ENCODE results near the gene AAK1.
"Not testable (repeated sequence)": the region's sequence is repeated elsewhere in the genome, so short reads cannot be mapped to it uniquely, and the experiment has no call there.

AAK1 gene

DNA sequence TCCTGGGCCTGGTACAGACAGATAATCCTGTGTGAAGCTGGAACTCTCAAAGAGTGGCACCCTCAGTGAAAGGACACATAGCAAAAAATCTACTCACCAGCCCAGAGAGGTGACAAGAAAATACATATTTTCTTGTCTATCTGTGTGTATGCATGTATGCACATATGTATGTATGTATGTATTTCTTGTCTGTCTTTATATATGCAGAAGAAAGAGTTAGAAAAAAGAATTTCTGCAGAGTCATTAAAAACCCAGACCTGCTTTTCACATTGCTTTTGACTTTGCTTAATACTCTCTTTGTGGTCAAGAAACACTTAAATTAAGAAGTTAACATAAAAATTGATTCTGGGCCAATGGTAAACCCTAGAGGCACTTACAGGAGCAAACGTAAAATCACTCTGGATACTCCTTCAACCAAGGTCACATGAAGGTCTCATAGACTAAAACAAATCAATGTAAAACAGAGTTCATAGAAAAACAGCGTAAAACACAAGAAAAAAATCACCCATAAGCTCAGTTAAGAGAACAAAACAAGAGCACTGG is 16.5 kb upstream of the AAK1 start:
- no peak for DNase-seq (ENCODE audit: low read depth, low spot score)

DNA sequence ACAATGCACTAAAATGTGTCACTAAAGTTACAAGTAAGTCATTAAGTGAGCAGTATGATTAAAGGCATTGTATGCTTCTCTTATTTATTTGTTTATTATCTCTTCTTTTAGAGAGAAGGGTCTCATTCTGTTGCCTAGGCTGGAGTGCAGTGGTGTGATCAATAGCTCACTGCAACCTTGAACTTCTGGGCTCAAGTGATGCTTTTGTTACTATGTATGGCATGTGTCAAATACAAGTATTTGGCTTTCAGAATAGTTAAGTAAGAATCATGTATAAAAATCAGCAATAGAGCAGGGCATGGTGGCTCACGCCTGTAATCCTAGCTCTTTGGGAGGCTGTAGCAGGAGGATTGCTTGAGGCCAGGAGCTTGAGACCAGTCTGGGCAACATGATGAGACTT is 15.8 kb upstream of the AAK1 start:
- no peak for DNase-seq (ENCODE audit: low read depth, low spot score)

DNA sequence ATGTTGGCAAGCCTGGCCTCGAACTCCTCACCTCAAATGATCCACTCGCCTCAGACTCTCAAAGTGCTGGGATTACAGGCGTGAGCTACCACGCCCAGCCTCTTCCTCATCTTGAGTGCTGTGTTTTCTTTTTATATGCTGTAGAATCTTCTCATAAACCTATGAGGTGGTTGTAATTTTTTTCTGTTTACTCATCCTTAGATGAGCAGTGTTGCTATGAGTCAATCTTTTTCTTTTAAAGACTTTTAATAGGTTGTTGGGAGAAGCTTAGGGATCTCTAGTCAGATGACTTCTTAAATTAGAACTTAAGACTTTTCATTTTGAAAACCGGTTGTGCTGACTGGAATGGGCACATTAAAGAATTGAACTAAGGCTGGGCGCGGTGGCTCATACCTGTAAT is 8.7 kb upstream of the AAK1 start:
- peak; percentile 54 for DNase-seq (ENCODE audit: low read depth, low spot score)

DNA sequence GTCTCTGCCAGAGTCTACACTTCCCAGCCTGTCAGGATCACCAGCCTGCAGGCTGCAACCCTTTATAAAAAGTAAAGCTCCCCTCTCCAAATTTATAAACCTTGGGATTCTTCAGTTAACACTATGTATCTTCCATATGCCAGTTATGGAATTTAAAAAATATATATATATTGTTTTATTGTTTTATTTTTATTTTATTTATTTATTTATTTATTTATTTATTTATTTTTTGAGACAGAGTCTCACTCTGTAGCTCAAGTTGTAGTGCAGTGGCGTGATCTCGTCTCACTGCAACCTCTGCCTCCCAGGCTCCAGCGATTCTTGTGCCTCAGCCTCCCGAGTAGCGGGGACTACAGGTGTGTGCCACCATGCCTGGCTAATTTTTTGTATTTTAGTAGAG is 3.7 kb upstream of the AAK1 start:
- not testable (repeated sequence) for DNase-seq (ENCODE audit: low read depth, low spot score)

DNA sequence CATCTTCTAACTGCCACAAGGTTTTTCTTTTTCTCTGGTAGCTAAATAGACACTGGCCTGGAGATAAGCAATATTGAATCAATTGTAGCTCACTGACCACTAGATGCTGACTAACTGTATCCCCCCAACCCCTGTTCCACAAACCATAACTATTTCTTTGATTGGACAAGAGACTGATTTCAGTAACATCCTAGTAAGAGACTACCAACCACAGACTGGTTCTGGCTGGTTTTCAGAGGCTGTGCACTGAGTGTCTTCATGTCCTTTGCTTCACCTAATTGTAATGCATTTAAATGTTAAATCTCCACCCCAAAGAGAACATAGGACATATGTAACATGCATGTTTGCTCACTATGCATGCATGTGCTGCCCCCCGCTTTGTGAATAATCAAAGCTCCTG is 3.2 kb upstream of the AAK1 start:
- no peak for DNase-seq (ENCODE audit: low read depth, low spot score)

DNA sequence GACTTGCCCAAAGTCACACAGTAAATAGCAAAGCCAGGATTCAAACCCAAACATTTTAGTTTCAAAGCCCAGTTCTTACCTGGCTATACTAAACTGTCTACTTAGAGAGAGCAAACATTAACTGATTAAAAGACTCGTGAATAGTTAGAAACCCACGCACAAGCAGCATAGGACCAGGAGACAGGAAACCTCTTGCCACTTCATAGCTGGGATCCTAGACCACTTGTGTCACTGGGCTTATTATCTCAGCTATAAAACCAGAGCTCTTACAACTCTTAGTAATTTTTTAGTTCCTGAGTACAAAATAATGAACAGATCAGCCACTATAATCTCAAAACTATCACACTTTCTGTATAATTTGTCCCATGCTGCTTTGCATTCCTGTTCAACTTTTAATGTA is 2.4 kb upstream of the AAK1 start:
- DNase-seq (ENCODE audit: low read depth, low spot score), result no peak

DNA sequence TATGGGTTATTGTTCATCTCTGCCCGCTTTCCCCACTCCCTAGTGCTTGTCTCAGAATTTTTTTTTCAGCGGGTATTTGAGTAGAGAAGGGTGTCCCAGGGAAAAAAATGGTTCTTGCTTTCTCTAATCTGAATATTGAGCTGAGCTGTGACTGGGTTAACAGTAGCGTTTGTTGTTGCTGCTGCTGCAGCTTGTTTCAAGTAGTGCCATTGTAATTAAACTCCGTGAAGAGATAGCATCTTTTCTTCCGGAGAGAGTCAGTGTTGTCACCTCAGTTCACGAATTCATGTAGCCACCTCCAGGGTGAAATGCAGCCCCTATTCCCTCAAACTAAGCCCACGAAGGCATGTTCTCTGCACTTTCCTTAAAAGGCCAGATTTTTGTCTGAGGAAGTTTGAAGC is 1.5 kb upstream of the AAK1 start:
- no peak for DNase-seq (ENCODE audit: low read depth, low spot score)

DNA sequence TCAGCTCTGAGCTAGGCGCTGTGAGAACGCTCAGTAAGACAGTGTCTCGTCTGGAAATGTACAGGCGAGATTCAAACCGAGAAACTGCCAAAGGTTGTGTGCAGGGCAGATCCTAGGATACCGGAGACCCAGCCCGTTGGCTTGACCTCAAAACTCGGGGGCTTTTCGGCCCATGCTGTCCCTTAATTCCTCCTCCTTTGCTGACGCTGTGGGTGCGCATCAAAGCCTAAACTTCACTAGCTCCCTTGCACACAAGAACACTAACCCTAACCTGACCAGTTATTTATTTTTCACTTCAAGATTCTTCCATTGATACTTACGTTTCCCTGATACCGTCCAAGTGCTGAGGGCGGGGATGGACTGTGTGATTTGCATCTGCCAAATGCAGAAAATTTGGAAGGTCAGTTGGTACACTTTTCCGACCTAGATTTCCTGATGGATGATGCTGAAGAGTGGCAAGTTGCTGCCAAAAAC is 1.0 kb upstream of the AAK1 start:
- DNase-seq (ENCODE audit: low read depth, low spot score), result no peak

DNA sequence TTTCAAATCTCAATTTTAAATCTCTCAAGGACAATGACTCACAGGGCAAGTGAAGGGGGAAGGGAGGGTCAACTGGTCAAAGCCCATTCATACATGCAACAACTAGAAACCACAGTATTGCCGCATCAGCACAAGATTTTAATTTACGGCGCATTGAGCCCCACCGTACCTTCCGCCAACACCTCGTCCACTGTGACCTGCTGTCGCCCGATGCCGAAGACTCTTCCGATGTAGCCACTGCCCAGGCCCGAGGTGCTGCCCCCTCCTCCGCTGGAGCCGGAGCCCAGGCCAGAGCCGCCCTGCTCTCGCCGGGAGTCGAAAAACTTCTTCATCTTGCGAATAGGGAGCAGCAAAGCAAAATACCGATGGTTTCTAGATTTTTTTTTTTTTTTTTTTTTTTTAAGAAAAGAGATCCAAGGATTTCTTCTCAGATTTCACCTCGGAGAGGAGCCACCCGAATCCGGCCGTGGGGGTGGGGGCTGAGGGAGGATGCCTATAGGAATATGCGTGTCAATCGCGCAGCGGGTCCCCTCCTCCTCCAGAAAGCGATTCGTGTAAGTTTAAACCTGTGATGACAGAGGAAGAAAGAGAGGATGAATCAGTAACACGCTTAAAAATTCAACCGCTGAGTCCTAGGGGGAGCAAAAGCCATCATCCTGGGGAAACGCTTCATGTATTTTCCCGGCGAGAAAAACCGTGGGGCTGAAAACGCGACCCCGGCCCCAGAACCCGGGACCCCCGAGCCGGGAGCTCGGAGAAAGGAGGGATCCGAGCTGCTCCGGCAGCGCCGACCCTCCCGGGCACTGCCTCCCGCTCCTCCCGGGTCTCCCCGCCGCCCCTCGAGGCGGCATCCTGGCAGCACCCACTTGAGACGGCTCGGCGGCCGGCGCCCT is 584 bp downstream of the AAK1 start:
- DNase-seq (ENCODE audit: low read depth, low spot score), result peak; percentile 73

DNA sequence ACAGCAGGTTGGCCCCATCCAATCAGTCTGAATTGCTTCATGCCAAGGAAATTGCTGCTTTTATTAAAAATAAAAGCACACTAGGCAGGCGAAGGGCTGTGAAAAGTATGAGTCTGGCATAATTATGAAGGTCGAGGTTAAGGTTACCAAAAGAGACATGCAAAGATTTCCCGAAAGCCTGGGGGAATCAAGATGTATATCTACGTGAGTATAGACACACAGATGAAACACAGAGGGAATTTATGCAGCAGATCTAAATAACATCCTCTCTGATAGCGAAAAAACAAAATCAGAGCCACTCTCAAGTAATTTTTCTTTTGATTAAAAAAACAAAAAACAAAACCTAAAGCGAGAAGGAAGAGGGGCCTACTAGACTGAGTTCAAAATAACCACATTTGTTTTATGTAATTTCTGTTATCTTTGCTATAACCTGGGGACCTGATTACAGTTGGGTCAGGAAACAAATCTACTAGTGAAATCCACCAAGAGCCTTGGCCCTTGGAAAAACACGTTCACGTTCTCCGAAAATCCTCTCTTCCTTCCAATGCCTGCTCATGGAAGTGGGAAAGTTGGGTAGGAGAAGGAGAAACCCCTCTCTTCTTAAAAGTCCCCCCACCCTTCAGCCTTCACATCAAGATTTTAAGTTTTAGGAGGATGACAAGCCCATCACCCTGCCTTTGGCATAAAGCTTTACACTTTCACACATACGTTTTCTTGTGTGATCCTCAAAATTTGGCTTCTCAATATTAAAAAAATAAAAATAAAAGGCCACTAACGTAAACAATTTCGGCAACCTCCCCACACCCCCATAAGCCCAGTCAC is 1.4 kb downstream of the AAK1 start:
- DNase-seq (ENCODE audit: low read depth, low spot score), result no peak

DNA sequence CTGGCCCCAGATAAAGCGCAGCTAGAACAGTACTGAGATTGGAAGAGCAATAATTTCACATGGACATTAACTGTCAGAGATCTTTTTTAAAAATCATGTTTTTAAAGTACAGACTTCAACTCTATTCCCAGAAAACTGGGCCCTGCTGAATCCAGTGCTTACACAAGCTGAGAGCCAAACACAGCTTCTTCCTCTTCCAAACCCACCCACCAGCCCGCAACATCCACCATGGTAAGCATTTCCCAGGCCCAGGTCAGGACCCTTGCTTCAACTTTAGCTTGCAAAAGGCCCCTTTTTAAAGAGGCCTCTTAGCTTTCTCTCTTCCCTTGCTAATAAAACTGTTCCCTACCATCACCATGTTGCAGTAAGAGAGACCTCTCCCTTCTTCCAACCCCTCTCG is 2.1 kb downstream of the AAK1 start:
- DNase-seq (ENCODE audit: low read depth, low spot score), result no peak

DNA sequence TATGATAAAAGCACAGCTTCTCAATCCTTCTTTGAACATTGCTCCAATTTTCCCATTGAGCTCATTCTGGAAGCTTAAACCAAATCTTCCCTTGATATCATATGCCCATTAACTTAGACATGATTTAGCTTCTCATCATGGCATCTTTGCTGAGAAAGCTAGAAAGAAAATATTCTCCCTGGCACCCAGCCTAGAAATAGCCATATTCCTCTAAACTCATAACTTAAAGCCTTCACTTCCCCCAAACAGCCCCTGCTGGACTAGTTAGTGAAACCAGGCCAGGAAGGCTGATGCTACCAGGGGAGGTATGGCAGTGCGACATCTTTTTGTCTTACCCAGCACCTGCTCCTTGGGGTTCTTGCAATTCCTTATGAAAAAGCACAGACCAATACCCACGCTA is 4.3 kb downstream of the AAK1 start:
- no peak for DNase-seq (ENCODE audit: low read depth, low spot score)

DNA sequence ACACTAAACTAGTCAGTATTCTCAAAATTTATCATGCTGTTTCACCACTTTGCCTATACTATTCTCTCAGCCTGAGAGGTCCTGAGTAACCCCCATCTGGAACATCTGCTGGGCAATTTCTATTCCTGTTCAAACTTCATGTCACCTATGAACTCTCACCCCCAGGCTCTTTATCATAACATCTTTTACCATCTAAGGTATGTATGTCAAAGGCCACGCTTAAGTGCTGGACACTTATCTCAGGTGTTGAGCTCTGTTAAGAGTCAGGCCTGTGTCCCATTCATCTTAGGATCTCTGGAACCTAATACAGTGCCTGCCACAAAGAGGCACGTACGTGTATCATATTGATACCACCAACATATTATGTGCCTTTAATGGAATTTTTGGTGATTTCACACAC is 4.9 kb downstream of the AAK1 start:
- DNase-seq (ENCODE audit: low read depth, low spot score), result no peak

DNA sequence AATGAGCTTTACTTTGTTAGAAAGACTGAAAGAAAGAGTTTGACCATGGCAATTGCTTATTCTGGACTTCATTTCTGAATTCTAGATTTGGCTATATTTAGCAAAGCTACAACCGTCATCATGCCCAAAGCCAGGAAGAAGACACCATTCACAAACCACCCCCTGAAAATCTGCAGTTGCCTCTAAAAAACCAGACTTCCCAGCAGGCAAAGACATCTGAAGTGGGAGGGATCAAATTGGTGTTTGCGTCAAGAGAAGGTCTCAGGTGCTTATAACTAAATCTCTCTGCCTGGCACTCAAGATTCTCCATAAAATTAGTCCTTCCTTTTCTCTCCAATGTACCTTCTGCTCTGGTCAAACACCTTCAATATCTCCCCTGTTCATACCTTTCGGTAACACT is 5.6 kb downstream of the AAK1 start:
- no peak for DNase-seq (ENCODE audit: low read depth, low spot score)

DNA sequence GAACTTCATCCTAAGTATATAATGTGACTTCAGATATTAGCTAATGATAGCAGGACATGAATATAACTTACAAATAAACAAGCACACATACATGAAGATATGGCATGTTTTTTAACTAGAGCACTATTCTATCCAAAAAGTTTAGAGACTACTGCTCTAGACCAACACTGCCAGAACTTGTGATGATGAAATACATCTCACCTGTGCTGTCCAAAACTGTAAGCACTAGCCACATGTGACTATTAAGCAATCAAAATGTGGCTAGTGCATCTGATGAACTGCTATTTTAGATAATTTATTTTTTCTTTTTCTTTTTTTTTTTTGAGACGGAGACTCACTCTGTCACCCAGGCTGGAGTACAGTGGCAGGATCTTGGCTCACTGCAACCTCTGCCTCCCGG is 7.1 kb downstream of the AAK1 start:
- no peak for DNase-seq (ENCODE audit: low read depth, low spot score)

DNA sequence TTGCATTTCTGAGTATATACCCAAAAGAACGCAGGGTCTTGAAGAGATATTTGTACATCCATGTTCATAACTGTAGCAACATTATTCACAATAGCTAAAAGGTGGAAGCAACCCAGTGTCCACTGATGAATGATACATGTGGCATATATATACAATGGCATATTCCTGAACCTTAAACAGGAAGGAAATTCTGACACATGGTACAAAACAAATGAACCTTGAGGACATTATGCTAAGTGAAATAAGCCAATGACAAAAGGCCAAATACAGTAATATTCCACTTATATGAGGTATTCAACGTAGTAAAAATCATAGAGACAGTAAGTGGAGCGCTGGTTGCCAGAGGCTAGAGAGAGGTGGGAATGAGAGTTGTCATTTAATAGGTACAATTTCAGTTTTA is 8.1 kb downstream of the AAK1 start:
- DNase-seq (ENCODE audit: low read depth, low spot score), result no peak

DNA sequence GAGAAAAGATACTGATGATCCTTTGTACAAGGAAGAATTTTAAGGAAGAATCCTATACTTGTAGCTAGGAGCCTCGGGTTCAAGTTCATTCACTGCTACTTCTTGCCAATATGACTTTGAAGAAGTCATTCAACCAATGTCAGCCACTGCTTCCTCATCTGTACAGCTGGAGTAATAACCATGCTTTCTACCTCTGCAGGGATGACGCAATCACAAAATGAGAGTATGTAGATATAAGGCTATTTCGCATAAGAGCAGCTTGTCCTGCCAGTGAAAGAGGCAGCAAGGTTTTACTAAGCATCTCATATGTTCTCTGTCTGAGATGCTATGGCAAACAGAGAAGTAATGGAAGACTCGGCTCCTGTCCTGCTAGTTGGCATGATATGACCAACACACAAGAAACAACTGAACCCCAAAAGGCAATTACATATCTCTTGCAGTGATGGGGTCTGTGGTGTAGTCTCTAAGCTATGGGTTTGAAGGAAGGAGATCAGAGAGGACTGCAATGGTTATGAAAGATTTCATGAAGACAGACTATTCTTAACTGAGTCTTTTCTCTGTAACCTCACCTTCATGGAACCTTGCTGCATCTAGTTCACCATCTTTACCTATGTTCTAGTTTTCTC is 9.2 kb downstream of the AAK1 start:
- no peak for DNase-seq (ENCODE audit: low read depth, low spot score)

DNA sequence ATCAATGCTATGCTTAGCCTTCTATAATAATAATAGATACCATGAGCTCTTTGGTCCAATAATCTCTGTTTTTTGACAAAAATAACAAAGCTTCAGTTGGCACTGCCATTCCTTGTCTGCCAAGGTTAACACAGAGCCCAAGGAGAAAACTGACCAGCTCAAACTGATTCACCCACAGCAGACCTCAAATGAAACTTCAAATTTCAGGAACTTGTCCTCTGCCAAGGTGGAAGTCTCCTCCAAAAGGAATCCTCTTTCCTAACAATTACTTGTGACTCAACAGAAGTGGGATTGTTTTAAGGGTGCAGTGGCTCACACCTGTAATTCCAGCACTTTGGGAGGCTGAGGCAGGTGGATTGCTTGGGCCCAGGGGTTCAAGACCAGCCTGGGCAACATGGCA is 12.1 kb downstream of the AAK1 start:
- DNase-seq (ENCODE audit: low read depth, low spot score), result no peak

DNA sequence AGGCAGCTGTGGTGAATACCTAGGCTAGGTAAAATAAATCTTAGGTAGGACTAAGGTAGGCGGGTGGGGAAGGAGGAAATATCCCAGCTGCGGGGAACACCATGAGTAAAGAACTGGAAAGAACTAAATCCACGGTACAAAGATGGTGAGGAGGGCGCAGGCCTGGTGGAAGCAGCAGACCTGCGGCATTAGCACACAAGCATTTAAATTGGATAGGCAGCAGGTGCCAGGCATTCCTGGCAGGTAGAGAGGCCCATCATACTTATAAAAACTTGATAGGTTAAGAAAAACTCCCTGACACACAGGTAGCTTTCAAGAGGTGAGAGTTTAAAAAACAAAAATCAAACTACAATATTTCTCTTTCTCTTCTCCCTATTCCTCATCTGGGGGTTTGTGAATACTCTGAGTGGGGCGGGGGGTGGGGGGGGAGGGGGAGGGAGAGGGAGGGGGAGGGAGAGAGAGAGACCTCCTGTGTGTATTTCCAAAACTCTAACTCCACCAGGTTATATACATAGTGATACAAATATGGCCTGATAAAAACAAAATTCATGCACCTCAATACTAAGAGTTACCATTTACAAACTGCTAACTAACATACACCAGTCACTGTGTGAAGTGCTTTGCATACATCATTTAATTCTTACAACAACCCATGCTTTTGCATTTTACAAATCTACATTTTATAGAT is 13.5 kb downstream of the AAK1 start:
- DNase-seq (ENCODE audit: low read depth, low spot score), result no peak

DNA sequence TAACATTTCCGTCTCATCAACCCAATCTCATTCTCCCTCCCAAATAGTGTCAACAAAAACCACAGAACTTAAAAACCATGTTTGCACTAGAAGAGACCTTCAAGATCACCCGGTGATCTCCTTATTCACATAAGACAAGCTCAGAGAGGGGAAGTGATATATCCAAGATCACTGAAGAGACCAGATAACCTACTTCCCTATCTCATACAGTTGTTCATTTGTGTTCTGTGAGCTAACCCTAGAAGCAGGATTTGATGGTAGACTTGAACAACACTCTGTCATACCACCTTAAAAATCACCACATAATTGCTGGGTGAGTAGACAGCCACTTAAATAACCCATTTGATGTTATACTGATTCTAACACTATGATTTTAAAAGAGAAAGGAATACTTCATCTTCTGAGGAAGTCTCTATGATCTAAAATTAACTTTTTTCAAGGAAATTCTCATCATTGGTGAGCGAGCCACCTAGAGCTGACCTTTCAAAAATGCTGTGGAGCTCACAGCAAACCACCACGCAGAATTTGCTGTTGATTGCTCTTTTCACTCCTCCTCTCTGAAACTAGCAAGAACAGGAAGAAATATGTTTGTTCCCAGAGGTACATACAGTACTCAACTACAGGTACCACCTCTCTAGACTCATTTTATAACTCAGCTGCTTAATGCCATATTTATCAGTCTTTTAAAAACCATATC is 15.1 kb downstream of the AAK1 start:
- DNase-seq (ENCODE audit: low read depth, low spot score), result no peak

All from astrocyte of the hippocampus (primary cell).